Measurements from ENCODE around the gene DCAF8.
A peak's percentile ranks its signal among the peaks of the same experiment; 100 is the strongest.

Gene DCAF8

DNA sequence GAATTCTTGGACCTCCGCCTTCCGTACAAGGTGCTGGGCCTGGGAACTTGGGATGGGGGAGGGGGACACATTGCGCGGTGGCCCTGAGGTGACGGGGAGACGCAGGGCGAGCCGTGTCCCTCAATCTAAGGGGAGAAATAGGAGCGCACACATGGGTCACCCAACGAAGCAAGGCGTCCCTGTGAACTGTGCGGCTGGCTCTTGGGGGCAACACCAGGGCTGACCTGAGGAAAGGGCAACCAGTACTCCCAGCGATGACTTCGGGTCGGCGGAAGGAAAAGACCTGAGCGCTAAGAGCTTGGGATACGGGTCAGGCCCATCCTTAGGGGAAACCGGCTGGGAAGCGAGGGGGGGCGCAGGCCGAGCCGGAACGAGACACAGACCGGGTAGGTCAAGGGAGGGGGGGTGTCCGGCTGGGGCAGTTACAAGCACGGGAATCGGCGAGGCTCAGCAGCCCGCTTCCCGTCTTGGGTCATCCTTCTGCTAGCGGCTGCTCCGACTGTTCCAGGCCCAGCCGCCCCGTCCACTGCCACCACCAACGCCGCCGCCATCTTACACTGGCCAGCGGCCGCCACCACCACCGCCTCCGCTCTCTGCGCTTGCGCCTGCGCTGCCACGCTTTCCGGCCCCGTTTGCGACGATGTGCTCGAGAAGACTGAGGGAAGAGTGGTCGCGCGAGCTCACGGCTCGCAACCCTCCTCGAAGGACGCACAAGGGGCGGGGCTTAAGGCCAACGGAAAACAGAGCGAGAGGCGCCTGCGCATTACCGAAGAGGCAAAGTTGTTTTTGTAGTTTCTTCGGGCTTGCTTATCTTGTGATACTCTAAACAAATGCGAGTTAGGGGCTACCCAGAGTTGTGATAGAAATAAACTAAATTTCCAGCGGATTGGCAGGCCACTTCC lies at the start of gene DCAF8:
Gene DCAF8, minus strand, starts transcription at position 657 of the 902 bp plus-strand sequence. CDS start 18,541 bp downstream, outside the sequence.
- DNase-seq (ENCODE audit: low read depth, low spot score): peak; percentile 93
- Histone ChIP-seq H3K4me1 (ENCODE audit: control insufficient read depth, insufficient read depth, low read length) (no peaks in the 10 kb centered on the region), H3K27ac (ENCODE audit: low read length) (no peak within 1 kb of the TSS), H3K27me3 (ENCODE audit: control insufficient read depth, insufficient read depth, low read length) (no peaks in the 10 kb centered on the region), H3K4me3 (ENCODE audit: low read length) (peak within 1 kb of the TSS; percentile 85), H3K9me3 (ENCODE audit: control insufficient read depth, insufficient read depth, low read length) (no peaks in the 10 kb centered on the region), H3K36me3 (ENCODE audit: control insufficient read depth, insufficient read depth, low read length) (no peaks in the 10 kb centered on the region)
- no CpG with 5 or more reads among the region's 67 CpGs for WGBS (ENCODE audit: insufficient coverage, insufficient read length)

DNA sequence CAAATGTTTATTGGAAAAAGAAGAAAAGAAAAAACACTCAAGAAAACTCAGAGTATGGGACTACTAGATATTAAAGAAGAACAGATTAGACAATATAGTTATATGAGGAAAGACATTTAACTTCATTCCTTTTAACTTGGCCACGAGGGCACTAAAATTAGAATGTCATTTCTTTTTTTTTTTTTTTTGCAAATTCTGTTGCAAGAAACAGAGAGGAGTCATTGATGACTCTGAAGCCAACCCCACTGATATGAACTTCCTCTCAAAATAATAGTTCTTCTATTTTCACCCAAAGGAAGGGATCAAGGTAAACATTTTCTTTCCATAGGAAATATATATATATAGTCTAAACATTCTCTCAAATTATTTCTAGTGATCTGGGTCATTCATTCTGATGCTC lies 47.2 kb upstream of the DCAF8 start:
- Histone ChIP-seq H3K36me3 (ENCODE audit: control insufficient read depth, insufficient read depth, low read length) (peaks cover 21% of the 10 kb centered on the region; the same call in 1 of the 2 replicates), H3K9me3 (ENCODE audit: control insufficient read depth, insufficient read depth, low read length) (no peaks in the 10 kb centered on the region), H3K4me3 (ENCODE audit: low read length) (no peak overlapping the region), H3K27ac (ENCODE audit: low read length) (no peak overlapping the region), H3K27me3 (ENCODE audit: control insufficient read depth, insufficient read depth, low read length) (no peaks in the 10 kb centered on the region), H3K4me1 (ENCODE audit: control insufficient read depth, insufficient read depth, low read length) (peaks cover 6% of the 10 kb centered on the region)
- WGBS (ENCODE audit: insufficient coverage, insufficient read length): no CpG with 5 or more reads among the region's 1 CpG
- DNase-seq (ENCODE audit: low read depth, low spot score): no peak

DNA sequence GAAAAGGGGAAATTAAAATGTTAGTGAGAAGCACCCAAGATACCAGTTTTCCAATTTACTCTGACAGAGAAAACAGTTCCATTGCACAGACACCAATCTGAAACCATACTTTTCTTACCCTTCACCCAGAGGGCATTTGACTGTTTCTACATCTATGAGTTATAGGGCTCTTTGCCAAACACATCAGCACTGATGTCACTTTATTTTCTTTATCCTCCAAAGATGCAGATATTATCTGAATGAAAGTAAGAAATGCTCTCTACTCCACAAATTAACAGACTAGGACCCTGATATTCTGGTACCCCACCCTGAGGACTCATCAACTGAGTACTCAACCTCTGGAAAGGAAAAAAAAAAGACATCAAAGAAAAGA lies 46.8 kb upstream of the DCAF8 start:
- no peak overlapping the region for H3K4me3 ChIP-seq (ENCODE audit: low read length)
- H3K36me3 ChIP-seq (ENCODE audit: control insufficient read depth, insufficient read depth, low read length): peaks cover 21% of the 10 kb centered on the region; the same call in 1 of the 2 replicates
- no peaks in the 10 kb centered on the region for H3K27me3 ChIP-seq (ENCODE audit: control insufficient read depth, insufficient read depth, low read length)
- H3K27ac ChIP-seq (ENCODE audit: low read length): no peak overlapping the region
- no peak for DNase-seq (ENCODE audit: low read depth, low spot score)
- no peaks in the 10 kb centered on the region for H3K9me3 ChIP-seq (ENCODE audit: control insufficient read depth, insufficient read depth, low read length)
- peaks cover 6% of the 10 kb centered on the region for H3K4me1 ChIP-seq (ENCODE audit: control insufficient read depth, insufficient read depth, low read length)

- no peaks in the 10 kb centered on the region for H3K27me3 ChIP-seq (ENCODE audit: control insufficient read depth, insufficient read depth, low read length)
- no peak overlapping the region for H3K27ac ChIP-seq (ENCODE audit: low read length)
- WGBS (ENCODE audit: insufficient coverage, insufficient read length): no CpG with 5 or more reads among the region's 4 CpGs
- peaks cover 21% of the 10 kb centered on the region; the same call in 1 of the 2 replicates for H3K36me3 ChIP-seq (ENCODE audit: control insufficient read depth, insufficient read depth, low read length)
- H3K4me3 ChIP-seq (ENCODE audit: low read length): no peak overlapping the region
- no peak for DNase-seq (ENCODE audit: low read depth, low spot score)
- no peaks in the 10 kb centered on the region for H3K9me3 ChIP-seq (ENCODE audit: control insufficient read depth, insufficient read depth, low read length)
- H3K4me1 ChIP-seq (ENCODE audit: control insufficient read depth, insufficient read depth, low read length): peaks cover 6% of the 10 kb centered on the region
Measured at GRCh38 chr1:160308451-160309184, 46.3 kb upstream of the DCAF8 start.

DNA sequence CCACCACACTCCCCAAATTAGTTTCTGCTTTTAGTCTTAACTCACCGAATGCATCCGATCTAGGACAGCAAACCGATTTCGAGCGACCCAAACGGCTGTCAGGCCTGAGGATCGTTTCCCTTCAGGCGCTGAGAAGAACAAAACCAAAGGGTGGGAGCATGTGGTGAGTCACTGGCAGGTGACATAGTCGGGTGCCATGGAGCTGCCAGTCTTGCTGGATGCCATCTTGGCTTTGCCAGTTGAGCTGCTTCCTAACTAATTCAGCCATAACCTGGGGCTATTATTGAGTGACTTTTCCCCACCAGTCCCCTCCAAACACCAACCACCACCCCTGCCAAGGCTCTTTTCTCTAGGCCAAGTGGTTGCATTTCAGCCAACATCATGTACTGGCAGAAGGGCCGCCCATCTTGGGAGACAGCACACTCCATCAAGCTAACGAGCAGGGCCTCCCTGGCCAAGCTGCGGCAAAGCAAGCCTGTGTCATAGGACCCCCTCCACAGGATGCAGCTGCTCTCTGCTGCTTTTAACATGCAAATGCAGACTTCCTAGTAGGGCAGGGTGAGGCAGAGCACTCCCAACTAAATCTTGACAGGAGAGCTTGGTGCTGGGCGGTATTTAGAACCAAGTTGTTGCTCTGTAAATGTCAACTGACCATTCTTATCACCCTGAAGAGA lies 44.9 kb upstream of the DCAF8 start:
- H3K4me3 ChIP-seq (ENCODE audit: low read length): no peak overlapping the region
- peak; percentile 39 for DNase-seq (ENCODE audit: low read depth, low spot score)
- H3K27ac ChIP-seq (ENCODE audit: low read length): no peak overlapping the region
- H3K27me3 ChIP-seq (ENCODE audit: control insufficient read depth, insufficient read depth, low read length): no peaks in the 10 kb centered on the region
- WGBS (ENCODE audit: insufficient coverage, insufficient read length): no CpG with 5 or more reads among the region's 13 CpGs
- H3K36me3 ChIP-seq (ENCODE audit: control insufficient read depth, insufficient read depth, low read length): peaks cover 18% of the 10 kb centered on the region; the same call in 1 of the 2 replicates
- no peaks in the 10 kb centered on the region for H3K9me3 ChIP-seq (ENCODE audit: control insufficient read depth, insufficient read depth, low read length)
- H3K4me1 ChIP-seq (ENCODE audit: control insufficient read depth, insufficient read depth, low read length): peaks cover 6% of the 10 kb centered on the region

DNA sequence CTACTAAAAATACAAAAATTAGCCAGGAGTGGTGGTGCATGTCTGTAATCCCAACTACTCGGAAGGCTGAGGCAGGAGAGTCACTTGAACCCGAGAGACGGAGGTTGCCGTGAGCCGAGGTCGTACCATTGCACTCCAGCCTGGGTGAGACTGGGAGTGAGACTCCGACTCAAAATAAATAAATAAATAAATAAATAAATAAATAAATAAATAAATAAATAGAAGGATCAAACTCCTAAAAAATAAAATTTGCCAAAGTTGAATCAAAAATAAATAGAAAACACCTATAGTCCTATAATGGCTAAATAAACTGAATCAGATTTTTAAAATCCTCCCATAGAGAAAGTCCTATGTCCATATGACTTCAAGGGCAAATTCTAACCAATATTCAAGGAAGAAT lies 37.8 kb upstream of the DCAF8 start:
- H3K9me3 ChIP-seq (ENCODE audit: control insufficient read depth, insufficient read depth, low read length): no peaks in the 10 kb centered on the region
- no peaks in the 10 kb centered on the region; the same call in 1 of the 2 replicates for H3K27me3 ChIP-seq (ENCODE audit: control insufficient read depth, insufficient read depth, low read length)
- no peaks in the 10 kb centered on the region for H3K4me1 ChIP-seq (ENCODE audit: control insufficient read depth, insufficient read depth, low read length)
- DNase-seq (ENCODE audit: low read depth, low spot score): no peak
- H3K4me3 ChIP-seq (ENCODE audit: low read length): no peak overlapping the region
- H3K27ac ChIP-seq (ENCODE audit: low read length): no peak overlapping the region
- no CpG with 5 or more reads among the region's 7 CpGs for WGBS (ENCODE audit: insufficient coverage, insufficient read length)
- H3K36me3 ChIP-seq (ENCODE audit: control insufficient read depth, insufficient read depth, low read length): peaks cover 8% of the 10 kb centered on the region; the same call in 1 of the 2 replicates

- no CpG with 5 or more reads among the region's 1 CpG for WGBS (ENCODE audit: insufficient coverage, insufficient read length)
- Histone ChIP-seq H3K9me3 (ENCODE audit: control insufficient read depth, insufficient read depth, low read length) (no peaks in the 10 kb centered on the region), H3K4me3 (ENCODE audit: low read length) (no peak overlapping the region), H3K27ac (ENCODE audit: low read length) (no peak overlapping the region), H3K36me3 (ENCODE audit: control insufficient read depth, insufficient read depth, low read length) (peaks cover 23% of the 10 kb centered on the region; the same call in 1 of the 2 replicates), H3K4me1 (ENCODE audit: control insufficient read depth, insufficient read depth, low read length) (no peaks in the 10 kb centered on the region), H3K27me3 (ENCODE audit: control insufficient read depth, insufficient read depth, low read length) (no peaks in the 10 kb centered on the region; the same call in 1 of the 2 replicates)
- no peak for DNase-seq (ENCODE audit: low read depth, low spot score)
Measured at GRCh38 chr1:160296036-160296435, 33.7 kb upstream of the DCAF8 start.

- peaks cover 31% of the 10 kb centered on the region; the same call in 1 of the 2 replicates for H3K36me3 ChIP-seq (ENCODE audit: control insufficient read depth, insufficient read depth, low read length)
- DNase-seq (ENCODE audit: low read depth, low spot score): no peak
- no peaks in the 10 kb centered on the region for H3K4me1 ChIP-seq (ENCODE audit: control insufficient read depth, insufficient read depth, low read length)
- no peaks in the 10 kb centered on the region; the same call in 1 of the 2 replicates for H3K27me3 ChIP-seq (ENCODE audit: control insufficient read depth, insufficient read depth, low read length)
- WGBS (ENCODE audit: insufficient coverage, insufficient read length): no CpG with 5 or more reads among the region's 8 CpGs
- no peak overlapping the region for H3K27ac ChIP-seq (ENCODE audit: low read length)
- no peaks in the 10 kb centered on the region for H3K9me3 ChIP-seq (ENCODE audit: control insufficient read depth, insufficient read depth, low read length)
- no peak overlapping the region for H3K4me3 ChIP-seq (ENCODE audit: low read length)
Measured at GRCh38 chr1:160293020-160293968, 30.9 kb upstream of the DCAF8 start.

DNA sequence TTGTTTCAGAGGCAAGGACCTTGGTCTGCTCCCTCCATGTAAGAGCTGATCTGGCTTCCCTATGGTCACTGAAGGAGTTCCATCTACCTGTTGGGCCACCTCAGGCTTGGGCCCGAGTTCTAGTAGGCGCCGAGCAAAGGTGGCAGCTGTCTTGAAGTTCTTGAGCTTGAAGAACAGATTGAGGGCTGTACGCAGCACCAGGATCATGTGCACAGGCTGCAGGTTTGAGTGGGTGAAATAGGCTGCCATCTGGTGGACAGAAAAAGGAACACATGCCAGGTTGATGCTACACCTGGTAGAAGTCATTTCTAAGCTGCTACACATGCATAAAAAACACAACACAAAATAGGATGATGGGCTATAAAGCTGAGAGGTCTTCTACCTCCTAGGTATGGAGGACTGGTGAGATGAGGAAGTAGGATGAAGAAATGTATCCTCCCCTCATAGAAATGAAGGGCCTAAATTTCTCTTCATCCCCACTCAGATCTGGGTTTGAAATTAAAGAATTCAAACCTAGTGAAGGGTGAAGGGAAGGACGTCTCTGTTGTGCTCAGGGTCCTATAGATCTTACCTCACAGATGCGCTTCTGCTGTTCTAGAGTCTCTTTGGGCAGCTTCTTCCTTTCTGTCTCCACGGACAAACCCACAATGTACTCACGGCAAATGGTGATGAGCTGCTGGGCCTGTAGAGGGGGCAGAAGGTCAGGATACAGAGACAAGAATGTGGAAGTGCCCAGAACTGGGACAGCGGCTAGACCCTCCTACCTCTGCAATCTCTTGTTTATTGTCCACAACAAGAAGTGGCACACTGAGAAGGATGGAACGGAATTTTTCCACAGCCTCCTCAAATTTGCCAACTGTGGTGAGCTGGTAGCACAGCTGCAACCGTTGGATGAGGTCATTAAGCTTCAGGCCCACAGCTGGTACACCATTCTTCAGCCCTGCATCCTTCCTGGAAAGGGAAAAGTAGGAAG lies 29.2 kb upstream of the DCAF8 start:
- Histone ChIP-seq H3K27ac (ENCODE audit: low read length) (no peak overlapping the region), H3K9me3 (ENCODE audit: control insufficient read depth, insufficient read depth, low read length) (no peaks in the 10 kb centered on the region), H3K4me1 (ENCODE audit: control insufficient read depth, insufficient read depth, low read length) (no peaks in the 10 kb centered on the region), H3K4me3 (ENCODE audit: low read length) (no peak overlapping the region), H3K27me3 (ENCODE audit: control insufficient read depth, insufficient read depth, low read length) (no peaks in the 10 kb centered on the region), H3K36me3 (ENCODE audit: control insufficient read depth, insufficient read depth, low read length) (peaks cover 28% of the 10 kb centered on the region; the same call in 1 of the 2 replicates)
- WGBS (ENCODE audit: insufficient coverage, insufficient read length): no CpG with 5 or more reads among the region's 11 CpGs
- peak; percentile 29 for DNase-seq (ENCODE audit: low read depth, low spot score)

Data from iPS DF 6.9 (cell line).